HG03064 (cell line): ENCODE measurements around the gene BABAM2.
"Not testable (repeated sequence)": the region's sequence is repeated elsewhere in the genome, so short reads cannot be mapped to it uniquely, and the experiment has no call there.

Source experiments
- ATAC-seq: cut with Tn5 transposase; IDR thresholded peaks from one replicate; pipeline ENCODE4 v1.9.1; 2021; ENCODE audit warnings: low read depth; ENCODE audit not compliant: unreplicated experiment

BABAM2 gene

DNA sequence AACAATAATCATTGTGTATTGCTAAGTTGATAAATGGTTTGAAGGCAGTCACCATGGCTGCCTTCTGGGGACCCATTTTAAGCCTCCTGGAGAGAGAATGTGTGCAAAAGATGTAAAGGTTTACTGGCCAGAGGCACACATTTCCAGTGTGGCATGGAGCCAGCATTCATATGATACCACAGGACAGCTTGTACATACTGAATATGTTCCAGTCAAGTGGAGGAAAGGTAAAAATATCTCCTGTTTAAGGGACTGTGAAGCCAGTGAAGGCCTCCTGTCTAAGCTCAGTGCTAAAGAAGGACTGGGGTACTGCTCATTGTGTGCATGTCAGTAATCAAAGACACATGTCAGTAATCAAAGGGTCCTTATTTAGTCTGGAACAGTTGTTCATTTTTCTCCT is 119.2 kb downstream of the BABAM2 start:
- ATAC-seq: no peak

DNA sequence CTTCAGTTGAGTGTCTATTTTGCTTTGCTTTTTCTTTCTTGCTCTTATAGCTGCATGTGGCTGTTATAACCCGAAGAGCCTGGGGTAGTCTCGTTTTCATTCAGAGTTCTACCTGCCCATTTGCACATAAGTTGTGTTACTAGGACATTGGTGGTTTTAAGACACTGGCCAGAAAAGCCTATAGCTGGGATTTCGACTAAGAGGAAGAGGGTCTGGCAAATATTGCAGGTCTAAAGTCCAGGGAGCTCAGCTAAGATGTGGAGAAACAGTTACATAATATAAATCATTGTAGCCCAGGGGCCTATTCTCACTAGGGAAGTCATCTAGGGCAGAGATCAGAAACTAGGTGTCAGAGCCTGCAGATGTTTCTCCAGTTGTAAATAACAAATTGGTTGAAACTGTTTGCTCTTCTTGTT is 120.8 kb downstream of the BABAM2 start:
- ATAC-seq: no peak

DNA sequence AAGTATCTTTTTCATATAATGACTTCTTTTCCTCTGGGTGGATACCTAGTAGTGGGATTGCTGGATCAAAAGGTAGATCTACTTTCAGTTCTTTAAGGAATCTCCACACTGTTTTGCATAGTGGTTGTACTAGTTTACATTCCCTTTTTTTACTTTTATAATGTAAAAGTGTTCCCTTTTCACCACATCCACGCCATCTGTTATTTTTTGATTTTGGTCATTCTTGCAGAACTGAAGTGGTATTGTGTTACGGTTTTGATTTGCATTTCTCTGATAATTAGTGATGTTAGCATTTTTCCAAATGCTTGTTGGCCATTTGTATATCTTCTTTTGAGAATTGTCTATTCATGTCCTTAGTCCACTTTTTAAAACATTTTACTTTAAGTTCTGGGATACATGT is 127.9 kb downstream of the BABAM2 start:
- not testable (repeated sequence) for ATAC-seq

DNA sequence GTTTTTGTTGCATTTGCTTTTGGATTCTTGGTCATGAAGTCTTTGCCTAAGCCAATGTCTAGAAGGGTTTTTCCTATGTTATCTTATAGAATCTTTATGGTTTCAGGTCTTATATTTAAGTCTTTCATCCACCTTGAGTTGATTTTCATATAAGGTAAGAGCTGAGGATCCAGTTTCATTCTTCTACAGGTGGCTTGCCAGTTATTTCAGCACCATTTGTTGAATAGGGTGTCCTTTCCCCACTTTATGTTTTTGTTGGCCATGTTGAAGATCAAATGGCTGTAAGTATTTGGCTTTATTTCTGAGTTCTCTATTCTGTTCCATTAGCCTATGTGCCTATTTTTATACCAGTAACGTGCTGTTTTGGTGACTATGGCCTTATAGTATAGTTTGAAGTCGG is 129.0 kb downstream of the BABAM2 start:
- not testable (repeated sequence) for ATAC-seq

DNA sequence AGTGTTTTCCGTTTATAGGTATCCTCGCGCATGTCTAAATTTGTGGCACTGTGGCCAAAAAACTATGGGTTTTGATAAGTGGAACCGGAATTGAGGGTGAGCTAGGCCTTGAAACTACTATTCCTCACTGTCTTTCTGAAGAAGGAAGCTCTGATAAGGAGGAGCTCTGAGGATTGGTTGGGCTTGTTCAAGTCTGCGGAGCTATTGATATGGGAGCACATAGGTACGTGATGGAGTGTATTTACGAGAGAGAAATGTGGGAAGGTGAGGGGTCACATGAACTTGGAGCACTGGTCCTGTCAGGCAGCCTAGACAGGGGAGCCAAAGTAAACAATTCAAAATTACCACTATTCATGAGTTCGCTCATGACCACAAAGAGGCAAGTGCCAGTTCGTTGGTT is 131.4 kb downstream of the BABAM2 start:
- ATAC-seq: no peak

DNA sequence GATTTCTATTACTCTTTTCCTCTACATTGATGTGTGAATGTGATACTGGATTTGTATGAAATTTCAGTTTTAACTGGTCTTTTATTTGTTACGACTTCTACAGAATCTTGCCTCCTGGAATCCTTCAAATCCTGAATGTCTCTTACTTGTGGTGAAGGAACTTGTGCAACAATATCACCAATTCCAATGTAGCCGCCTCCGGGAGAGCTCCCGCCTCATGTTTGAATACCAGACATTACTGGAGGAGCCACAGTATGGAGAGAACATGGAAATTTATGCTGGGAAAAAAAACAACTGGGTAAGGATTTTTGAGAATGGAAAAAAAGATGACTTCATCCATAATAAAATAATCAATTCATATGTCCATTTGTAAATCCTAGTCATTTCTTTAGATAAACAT is 134.6 kb downstream of the BABAM2 start:
- ATAC-seq: no peak

DNA sequence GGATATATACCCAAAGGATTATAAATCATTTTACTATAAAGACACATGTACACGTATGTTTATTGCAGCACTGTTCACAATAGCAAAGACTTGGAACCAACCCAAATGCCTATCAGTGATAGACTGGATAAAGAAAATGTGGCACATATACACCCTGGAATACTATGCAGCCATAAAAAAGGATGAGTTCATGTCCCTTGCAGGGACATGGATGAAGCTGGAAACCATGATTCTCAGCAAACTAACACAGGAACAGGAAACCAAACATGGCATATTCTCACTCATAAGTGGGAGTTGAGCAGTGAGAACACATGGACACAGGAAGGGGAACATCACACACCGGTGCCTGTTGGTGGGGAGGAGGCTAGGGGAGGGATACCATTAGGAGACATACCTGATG is 135.7 kb downstream of the BABAM2 start:
- ATAC-seq: not testable (repeated sequence)

DNA sequence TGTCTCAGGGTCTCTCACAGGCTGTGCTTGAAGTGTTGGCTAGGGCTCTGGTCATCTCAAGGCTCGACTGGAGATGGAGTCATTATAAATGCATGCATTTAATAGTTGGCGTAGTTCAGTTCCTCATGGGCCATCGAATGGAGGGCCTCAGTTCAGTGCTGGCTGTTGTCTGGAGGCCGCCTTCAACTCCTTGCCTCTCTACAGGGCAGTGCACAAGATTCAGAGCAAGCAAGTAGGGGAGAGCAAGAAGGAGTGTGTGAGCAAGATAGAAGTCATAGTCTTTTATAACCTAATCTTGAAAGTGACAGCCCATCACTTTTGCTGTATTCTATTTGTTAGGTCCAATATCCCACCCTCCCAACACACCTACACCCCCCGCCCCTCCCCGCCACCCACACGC is 137.5 kb downstream of the BABAM2 start:
- ATAC-seq: no peak

DNA sequence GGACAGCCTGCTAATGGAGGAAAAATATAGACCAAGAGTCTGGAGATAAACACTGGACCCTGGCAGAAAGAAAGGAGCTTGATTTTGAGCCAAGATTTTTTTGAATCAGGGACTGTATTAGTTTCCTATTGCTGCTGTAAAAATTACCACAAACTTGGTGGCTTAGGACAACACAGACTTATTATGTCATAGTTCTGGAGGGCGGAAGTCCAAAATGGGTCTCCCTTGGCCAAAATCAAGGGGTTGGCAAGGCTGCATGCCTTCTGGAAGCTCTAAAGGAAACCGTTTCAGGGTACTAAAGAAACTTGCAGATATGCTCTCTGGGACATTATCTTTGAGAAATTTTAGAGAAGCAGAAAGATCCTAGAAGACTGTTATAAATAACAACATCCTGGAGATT is 140.1 kb downstream of the BABAM2 start:
- no peak for ATAC-seq

DNA sequence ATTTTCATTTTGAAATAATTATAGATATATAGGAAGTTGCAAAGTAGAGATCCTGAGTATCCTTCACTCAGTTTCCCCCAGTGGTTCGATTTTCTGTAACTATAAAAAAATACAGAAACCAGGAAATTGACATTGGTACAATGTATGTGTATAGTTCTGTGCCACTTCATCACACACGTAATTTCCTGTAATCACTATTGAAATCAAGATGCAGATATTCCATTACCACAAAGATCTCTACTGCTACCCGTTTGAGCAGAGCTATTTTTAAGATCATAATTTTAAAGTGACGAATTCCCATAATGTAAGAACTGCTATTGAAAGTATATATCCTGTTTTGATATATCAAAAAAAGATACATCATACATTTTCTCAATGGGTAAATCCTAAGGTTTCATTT is 142.3 kb downstream of the BABAM2 start:
- ATAC-seq: no peak

DNA sequence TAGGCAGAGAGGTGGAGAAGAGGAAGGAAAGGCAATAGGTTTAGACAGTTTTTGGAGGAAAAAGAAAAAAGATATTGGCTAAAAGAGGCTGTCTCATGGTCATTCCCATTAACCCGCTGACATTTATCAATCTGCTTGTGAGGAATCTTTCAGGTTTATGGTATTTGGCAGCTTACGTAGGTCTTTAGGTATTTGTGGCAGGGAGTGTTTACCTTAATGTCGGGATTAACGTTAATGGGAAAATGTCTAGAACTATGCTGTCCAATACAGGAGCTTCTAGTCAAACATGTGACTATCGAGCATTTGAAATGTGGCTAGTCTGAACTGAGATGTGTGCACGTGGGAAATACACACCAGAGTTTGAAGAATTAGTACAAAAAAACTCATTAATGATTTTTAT is 144.2 kb downstream of the BABAM2 start:
- no peak for ATAC-seq

DNA sequence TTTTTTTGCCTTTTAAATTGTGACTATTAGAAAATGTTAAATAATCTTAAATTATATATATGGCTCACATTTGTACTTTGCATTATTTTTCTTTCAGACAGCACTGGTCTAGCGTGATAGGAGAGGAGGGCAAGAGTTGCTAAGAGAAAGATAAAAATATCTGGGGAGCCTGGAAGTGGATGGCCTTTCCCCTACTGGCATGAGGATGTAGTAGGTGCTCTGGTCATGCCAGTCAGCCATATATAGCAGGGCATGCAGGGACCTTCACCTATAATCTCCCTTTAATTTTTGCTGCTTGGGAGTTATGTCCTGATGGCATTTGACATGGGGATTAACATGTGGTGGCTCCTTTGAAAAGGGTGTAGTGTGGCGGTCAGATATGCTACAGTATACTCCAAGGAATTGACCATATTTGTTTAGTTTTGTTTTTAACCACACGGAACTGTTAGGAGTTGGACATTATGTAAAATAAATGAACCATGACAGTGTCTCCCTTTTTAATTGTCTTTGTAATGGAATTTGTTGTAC is 144.7 kb downstream of the BABAM2 start:
- no peak for ATAC-seq

DNA sequence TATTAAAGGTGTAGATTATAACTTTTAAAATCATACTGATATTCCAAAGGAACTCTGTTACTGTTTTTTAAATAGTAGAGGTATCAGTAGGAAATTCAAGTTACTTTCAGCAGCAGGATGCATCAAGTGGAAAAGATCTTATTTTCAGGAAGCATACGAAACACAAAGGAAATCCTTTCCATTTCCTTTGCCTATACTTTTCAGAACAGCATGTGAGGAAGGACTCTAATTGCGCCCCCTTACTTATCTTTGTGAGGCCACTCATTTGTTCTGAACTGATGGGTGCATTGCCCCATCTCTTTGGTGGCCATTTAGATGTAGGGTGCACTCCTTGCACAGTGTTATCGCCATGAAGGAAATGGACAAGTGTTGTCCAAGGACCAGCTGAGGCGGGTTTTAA is 145.3 kb downstream of the BABAM2 start:
- no peak for ATAC-seq

DNA sequence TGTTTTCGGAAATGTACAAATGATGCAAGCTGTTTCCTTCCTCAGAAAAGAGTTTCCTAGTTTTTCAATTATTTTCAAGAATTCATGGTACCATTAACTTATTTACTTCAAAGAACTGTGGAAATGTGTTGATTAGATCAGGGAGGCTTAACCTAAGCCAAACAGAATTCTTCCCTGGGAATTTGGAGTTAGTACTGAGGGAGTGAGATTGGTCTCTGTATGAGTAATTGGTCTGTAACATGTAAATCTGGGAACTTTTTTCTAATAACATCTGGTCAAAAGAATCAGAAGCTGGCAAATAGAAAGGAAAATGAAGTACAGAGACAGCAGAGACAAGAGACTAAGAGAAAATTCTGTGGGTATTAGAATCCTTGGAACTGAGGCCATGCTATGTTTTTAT is 145.8 kb downstream of the BABAM2 start:
- no peak for ATAC-seq

DNA sequence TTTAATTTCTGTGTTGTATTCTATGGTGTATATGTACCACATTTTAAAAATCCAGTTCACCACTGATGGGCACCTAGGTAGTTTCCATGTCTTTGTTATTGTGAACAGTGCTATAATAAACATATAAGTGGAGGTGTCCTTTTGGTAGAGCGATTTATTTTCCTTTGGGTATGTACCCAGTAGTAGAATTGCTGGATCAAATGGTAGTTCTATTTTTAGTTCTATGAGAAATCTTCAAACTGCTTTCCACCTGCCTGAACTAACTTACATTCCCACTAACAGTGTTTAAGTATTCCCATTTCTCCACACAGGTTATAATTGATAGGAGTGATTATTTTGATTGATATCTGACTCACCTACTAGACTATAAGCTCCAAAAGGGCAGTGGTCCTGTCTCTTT is 148.2 kb downstream of the BABAM2 start:
- no peak for ATAC-seq

DNA sequence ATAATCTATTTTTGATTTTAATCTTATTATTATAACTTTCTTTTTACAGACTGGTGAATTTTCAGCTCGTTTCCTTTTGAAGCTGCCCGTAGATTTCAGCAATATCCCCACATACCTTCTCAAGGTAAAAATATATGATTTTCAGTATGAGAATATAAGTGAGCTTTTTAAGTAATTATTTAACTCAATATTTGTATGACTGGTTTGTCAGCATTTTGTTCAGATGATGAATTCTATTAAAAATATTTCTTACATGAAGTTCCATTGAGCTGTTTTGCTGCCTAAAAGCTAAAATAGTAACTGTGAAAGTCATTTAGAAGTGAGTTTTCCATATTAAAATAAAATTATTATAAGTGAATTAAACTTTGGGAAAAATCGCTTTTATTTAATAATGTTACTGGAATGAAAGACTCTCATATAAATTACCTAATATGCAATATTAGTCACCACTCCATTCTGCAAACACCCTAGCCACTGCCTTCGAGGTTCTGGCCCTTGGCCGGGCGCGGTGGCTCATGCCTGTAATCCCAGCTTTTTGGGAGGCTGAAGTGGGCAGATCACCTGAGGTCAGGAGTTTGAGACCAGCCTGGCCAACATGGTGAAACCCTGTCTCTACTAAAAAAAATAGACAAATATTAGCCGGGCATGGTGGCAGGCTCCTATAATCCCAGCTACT is 155.3 kb downstream of the BABAM2 start:
- ATAC-seq: no peak

DNA sequence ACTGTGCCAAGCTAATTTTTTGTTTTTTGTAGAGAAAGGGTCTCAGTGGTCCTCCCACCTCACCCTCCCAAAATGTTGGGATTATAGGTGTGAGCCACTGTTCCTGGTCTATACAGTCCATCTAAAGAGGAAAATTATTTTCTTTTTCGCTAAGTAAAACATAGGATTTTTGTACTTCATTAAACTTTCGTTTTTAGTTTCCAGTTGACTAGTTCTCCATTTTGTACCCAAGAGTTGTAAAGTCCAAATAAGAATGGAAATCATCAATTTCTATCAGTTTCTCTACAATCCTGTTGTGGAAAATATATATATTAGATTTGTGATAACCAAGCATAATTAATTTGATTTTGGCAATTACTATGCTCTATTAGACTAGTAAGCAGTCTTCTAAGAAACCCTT is 156.4 kb downstream of the BABAM2 start:
- ATAC-seq: no peak

DNA sequence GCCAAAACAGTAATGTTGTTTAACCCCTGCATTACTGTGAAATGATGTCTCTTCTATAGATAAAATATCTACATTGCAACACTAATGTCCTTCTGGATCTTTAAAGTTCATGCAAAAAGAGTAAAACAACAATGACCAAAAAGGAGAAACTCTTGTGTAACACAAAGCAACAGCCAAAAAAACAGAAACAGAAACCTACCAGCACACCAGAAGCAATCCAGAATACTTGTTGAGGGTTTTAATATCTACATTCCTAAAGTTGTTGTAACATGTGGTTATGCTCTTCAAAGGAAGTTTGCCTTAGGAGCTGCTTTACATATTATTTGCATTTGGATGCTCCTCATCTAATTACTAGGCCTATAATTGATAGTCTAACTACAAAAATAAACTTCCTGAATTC is 157.2 kb downstream of the BABAM2 start:
- ATAC-seq: no peak

DNA sequence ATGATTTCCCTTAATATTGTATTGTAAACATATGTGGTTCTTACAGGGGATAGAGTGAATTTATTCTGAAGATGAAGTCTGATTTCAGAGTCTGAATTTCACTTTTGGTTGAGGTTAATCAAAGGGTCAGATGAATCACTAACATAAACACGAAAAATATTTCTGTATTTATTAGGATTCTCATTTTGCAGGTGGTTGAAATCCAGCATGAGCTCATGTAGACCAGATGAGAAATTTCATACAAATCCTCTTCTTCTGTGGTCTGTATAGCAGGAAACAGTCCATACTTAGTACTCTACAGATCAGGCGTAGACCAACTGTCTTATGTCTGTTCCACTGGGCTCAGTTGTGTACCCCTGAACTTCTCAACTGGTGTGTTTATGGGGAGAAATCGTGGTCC is 157.8 kb downstream of the BABAM2 start:
- ATAC-seq: no peak

DNA sequence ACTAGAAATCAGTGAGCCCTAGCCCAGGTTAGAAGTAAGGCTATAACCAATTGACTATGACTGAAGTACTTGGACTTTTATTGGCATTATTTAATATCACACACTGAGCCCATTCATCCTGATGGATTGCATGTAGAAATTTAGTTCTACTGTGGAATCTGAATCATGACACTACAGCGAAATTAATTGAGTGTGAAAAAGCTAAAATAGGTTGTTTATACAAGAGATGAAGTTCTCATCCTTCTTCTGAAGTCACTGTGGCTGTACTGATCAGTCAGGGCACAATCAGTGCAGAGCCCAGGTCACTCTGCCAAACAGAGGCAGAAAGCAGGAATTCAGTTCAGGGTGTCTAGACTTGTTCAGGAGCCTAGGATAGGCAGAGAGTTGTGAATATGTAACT is 158.9 kb downstream of the BABAM2 start:
- ATAC-seq: no peak

DNA sequence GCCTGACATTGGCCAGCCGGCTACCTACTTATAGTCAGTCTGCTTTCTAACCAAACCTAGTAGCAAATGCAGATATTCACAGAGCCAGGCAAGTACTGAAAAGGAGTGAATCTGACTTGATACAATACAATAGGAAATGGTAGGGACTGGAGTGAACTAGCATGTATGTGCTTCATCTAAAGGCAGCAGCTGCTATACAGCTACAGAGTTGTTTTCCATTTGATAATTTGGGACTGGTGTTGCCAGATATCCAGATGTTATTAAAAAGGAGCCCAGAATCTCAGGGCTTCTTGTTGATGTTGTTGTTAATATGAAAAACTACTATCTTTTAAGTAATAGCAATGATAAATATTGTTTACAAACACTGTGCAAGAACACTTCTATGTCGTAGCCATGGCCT is 159.4 kb downstream of the BABAM2 start:
- ATAC-seq: no peak

DNA sequence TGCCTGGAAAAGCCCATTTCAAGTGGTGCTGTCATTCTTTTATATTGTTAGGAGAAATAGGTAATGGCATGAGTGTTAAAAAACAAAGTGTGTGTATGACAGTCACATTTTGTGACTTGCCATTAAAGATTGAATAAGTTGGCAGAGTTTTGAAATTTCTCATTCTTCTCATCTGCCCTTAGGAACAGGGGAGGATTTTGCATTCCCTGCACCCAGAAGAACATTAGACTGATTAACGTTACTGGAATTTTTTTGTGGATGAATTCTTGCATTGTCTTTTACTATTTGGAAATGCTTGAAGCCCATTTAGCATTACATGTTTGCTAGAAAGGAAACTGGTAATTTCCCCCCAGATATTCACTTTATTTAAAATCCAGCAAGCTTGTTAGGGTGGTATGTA is 162.2 kb downstream of the BABAM2 start:
- no peak for ATAC-seq

DNA sequence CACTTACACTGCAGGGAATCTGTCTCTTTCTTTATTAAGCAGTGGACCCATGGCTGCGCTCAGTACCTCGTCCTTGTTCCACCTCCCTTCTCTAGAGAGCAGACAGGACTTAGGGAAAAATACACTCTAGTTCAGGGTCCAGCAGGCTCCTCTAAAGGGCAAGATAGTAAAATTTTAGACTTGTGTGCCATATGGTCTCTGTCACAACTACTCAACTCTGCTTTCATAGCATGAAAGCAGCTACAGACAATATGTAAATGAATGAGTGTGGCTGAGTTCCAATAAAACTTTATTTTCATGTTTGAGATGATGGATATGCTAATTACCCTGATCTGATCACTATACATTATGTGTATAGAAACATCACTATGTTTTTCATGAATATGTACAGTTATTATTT is 163.1 kb downstream of the BABAM2 start:
- ATAC-seq: no peak
